HFFc6 (cell line): ENCODE measurements around the gene MFAP3. TPM values are rescaled to one million over a fixed set of nuclear protein-coding genes. Genes with fewer than 3 reads are reported as not detected.

ENCODE experiments used
- DNase-seq: peaks from one replicate; pipeline ENCODE4 v3.0.0-alpha.2; 2018
- H3K27ac Mint-ChIP-seq: 2 replicates; pipeline ENCODE4 v1.8.0; 2020; ENCODE audit warnings: mild to moderate bottlenecking, mixed read lengths
- H3K27me3 Mint-ChIP-seq: 2 replicates; pipeline ENCODE4 v1.8.0; 2021; ENCODE audit warnings: mild to moderate bottlenecking, moderate library complexity, mixed read lengths; ENCODE audit not compliant: insufficient read depth
- H3K36me3 Mint-ChIP-seq: 2 replicates; pipeline ENCODE4 v1.8.0; 2021; ENCODE audit warnings: low read depth, mixed read lengths
- H3K4me1 Mint-ChIP-seq: 2 replicates; pipeline ENCODE4 v1.8.0; 2020; ENCODE audit warnings: low read depth, mixed read lengths
- H3K4me3 Mint-ChIP-seq: 2 replicates; pipeline ENCODE4 v1.8.0; 2020; ENCODE audit warnings: mild to moderate bottlenecking, moderate library complexity, mixed read lengths
- H3K9me3 Mint-ChIP-seq: 2 replicates; pipeline ENCODE4 v1.8.0; 2020; ENCODE audit warnings: mild to moderate bottlenecking, mixed read lengths
- CTCF ChIP-seq: fragments of 200-600 bp; sonication (generic); IDR thresholded peaks from 2 replicates; pipeline ENCODE4 v1.5.0; 2021; ENCODE audit warnings: antibody characterized with exemption, mild to moderate bottlenecking
- long read RNA-seq: library from polyadenylated mRNA; unstranded; transcript quantifications from one replicate; pipeline ENCODE4 v2.0.0, GENCODE V29; 2019
- total RNA-seq, 6 experiments: library from RNA; stranded (reverse); fragmentation: NEBNext Ultra II Directional; extraction: Animal tissue kit (Norgen Biotek cat#: 25700); gene quantifications; 2 replicates in 1 of 6; 3 replicates in 5 of 6; pipeline ENCODE4 v1.2.3, GENCODE V29; 2021

The MFAP3 gene
- total RNA-seq = 10 to 100 TPM; 23.5 to 30.1 (median 27.3) TPM
- long read RNA-seq, transcript MFAP3-212 (3 exons, 643 nt) = major isoform, 7 of 20 reads
- long read RNA-seq, partial matches to known transcripts = 10 of 20 reads
- long read RNA-seq, other reads (novel, unspliced or antisense) = 2 of 20 reads

DNA sequence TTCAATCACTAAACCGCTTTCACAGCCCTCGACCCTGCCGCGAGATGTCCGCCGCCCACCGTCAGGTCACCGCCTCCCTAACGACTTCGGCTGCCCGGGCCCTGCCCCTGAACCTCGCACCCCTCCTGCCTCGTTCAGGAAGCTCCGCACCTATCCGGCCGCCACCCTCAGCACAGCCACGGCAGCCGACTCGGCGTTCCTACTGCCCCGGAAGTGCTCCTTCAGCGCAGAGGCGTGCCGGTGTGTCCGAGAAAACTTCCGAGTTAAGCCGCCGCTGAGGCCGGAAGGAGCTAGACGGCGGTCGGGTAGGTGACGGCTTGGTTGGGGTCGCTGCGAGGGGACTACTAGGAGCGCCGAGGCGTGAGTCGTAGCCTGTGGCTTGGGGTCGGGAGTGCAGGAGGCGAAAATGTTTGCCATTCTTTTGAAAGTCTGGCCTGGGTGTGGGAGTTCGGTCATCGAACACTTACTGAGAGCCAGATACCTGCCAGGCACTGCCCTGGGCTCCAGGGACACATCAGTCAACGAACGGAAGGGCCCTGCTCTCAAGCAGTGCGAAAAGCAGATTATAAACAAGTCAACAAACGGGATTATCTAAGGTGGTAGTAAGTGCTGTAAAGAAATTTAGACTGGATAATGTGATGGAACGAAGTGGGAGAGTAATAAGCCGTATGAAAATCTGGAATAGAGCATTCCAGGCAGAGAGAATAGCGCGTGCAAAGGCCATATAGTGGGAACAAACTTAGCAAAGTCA lies at the start of gene MFAP3, which contains the start of gene FAM114A2:
TSS of gene MFAP3 (plus strand) at position 261 of the 751 bp plus-strand sequence. CDS start 10,756 bp downstream, outside the sequence.
TSS of gene FAM114A2 (minus strand) at position 204 of the 751 bp plus-strand sequence. CDS start 3,957 bp downstream, outside the sequence.
- H3K4me3 Mint-ChIP-seq = peak within 1 kb of the TSS; percentile 99
- peaks cover 46% of the 10 kb centered on the region for H3K4me1 Mint-ChIP-seq
- H3K27ac Mint-ChIP-seq = peak within 1 kb of the TSS; percentile 96
- peak; percentile 84 for DNase-seq
- peaks cover 3% of the 10 kb centered on the region for H3K27me3 Mint-ChIP-seq
- H3K9me3 Mint-ChIP-seq = no peaks in the 10 kb centered on the region
- H3K36me3 Mint-ChIP-seq = peaks cover 8% of the 10 kb centered on the region; the same call in 1 of the 2 replicates
- TF ChIP-seq CTCF = no peak

DNA sequence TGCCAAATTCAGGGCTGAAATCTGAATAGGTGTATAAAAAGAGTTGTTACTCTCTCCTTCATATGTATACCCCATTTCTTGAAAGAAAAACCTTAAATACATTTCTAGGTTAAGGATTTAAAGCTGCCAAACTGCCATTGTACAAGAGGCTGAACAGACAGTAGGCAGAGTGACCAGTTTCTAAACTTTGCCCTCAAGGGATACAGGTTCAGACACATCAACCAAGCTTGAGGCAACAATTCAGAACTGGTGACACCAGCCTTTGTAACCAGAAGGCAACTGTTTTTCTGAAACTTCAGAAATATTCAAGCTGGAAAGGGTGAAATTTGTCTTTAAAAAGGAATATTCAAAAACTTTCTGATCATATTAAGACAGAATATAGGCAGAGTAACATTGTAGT lies 47.6 kb upstream of the MFAP3 start:
- Mint-ChIP-seq H3K4me1 (peaks cover 9% of the 10 kb centered on the region), H3K27ac (no peak overlapping the region), H3K27me3 (no peaks in the 10 kb centered on the region), H3K36me3 (peaks cover 10% of the 10 kb centered on the region), H3K4me3 (no peak overlapping the region), H3K9me3 (no peaks in the 10 kb centered on the region)
- TF ChIP-seq CTCF = no peak
- DNase-seq = no peak

- no peak for TF ChIP-seq CTCF
- H3K27me3 Mint-ChIP-seq = no peaks in the 10 kb centered on the region
- no peak overlapping the region for H3K4me3 Mint-ChIP-seq
- H3K4me1 Mint-ChIP-seq = peaks cover 5% of the 10 kb centered on the region
- H3K27ac Mint-ChIP-seq = no peak overlapping the region
- DNase-seq = no peak
- H3K9me3 Mint-ChIP-seq = no peaks in the 10 kb centered on the region
- H3K36me3 Mint-ChIP-seq = peaks cover 37% of the 10 kb centered on the region
Observed at GRCh38 chr5:153998010-153998409, 40.8 kb upstream of the MFAP3 start.

- Mint-ChIP-seq H3K4me3 (no peak overlapping the region), H3K36me3 (peaks cover 37% of the 10 kb centered on the region), H3K27ac (no peak overlapping the region), H3K4me1 (peaks cover 5% of the 10 kb centered on the region; the same call in 1 of the 2 replicates), H3K27me3 (no peaks in the 10 kb centered on the region), H3K9me3 (no peaks in the 10 kb centered on the region)
- DNase-seq = no peak
- no peak for TF ChIP-seq CTCF
Observed at GRCh38 chr5:153998768-153999167, 40.0 kb upstream of the MFAP3 start.

DNA sequence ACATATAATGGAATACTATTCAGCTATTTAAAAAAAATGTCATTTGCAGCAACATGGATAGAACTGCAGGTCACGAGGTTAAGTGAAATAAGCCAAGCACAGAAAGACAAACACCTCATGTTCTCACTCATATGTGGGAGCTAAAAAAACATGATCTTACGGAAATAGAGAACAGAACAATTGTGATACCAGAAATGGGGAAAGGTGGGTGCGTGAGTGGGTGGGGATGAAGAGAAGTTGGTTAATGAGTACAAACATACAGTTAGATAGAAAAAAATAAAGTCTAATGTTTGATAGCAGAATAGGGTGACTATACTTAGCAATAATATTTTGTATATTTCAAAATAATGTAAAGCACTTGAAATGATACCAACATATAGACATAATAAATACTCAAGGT lies 38.8 kb upstream of the MFAP3 start:
- Mint-ChIP-seq H3K9me3 (no peaks in the 10 kb centered on the region), H3K4me3 (no peak overlapping the region), H3K27ac (no peak overlapping the region), H3K4me1 (peaks cover 5% of the 10 kb centered on the region; the same call in 1 of the 2 replicates), H3K36me3 (peaks cover 29% of the 10 kb centered on the region), H3K27me3 (peaks cover 1% of the 10 kb centered on the region; the same call in 1 of the 2 replicates)
- no peak for TF ChIP-seq CTCF
- DNase-seq = no peak
